T-helper 2 cell treated with Interferon-gamma antibody and Interleukin-4, amounts not matched to agents 5 μg/mL and 100 μg/mL, for 36 hours (primary cell): Measurements from ENCODE around the gene ZNF280C.

ENCODE experiments used
- DNase-seq: peaks from one replicate; pipeline ENCODE4 v3.0.0; 2021; ENCODE audit warnings: low spot score
- H3K27ac Mint-ChIP-seq: one replicate; pipeline ENCODE4 v1.8.0; 2021; ENCODE audit warnings: mild to moderate bottlenecking, mixed read lengths
- H3K27me3 Mint-ChIP-seq: one replicate; pipeline ENCODE4 v1.8.0; 2021; ENCODE audit warnings: low read depth, mixed read lengths
- H3K36me3 Mint-ChIP-seq: one replicate; pipeline ENCODE4 v1.8.0; 2021; ENCODE audit warnings: low read depth, mixed read lengths
- H3K4me1 Mint-ChIP-seq: one replicate; pipeline ENCODE4 v1.8.0; 2021; ENCODE audit warnings: low read depth, mixed read lengths
- H3K4me3 Mint-ChIP-seq: one replicate; pipeline ENCODE4 v1.8.0; 2022; ENCODE audit warnings: mild to moderate bottlenecking, moderate library complexity, mixed read lengths
- H3K9me3 Mint-ChIP-seq: one replicate; pipeline ENCODE4 v1.8.0; 2021; ENCODE audit warnings: mixed read lengths

ZNF280C gene

DNA sequence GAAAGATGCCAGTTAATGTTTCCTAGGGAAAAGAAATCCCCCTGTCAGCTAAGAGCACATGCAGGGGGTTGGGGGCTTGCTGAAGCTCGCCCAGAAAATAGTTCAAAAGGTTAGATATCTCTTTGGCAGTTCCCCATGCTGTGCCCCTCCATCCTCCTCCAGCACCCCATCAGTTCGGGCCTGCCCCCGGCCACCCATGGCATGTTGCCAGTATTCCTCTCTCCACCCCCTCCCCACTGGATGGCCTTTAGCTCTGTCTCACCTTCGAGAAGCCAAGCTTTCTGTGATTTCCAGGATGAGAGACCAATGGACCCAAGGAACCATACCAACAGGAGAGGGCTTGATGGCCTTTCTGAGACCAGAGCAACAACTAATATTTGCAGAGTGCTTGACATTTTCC, 91.8 kb downstream of the ZNF280C start:
- H3K4me3 Mint-ChIP-seq = peak overlapping the region; percentile 57
- no peaks in the 10 kb centered on the region for H3K9me3 Mint-ChIP-seq
- DNase-seq = no peak
- peaks cover 45% of the 10 kb centered on the region for H3K36me3 Mint-ChIP-seq
- no peaks in the 10 kb centered on the region for H3K27me3 Mint-ChIP-seq
- H3K27ac Mint-ChIP-seq = peak overlapping the region; percentile 73
- H3K4me1 Mint-ChIP-seq = peaks cover 46% of the 10 kb centered on the region

GRCh38 chrX:130176354-130176776, 92.3 kb downstream of the ZNF280C start:
- no peaks in the 10 kb centered on the region for H3K27me3 Mint-ChIP-seq
- peaks cover 46% of the 10 kb centered on the region for H3K4me1 Mint-ChIP-seq
- DNase-seq = no peak
- peaks cover 45% of the 10 kb centered on the region for H3K36me3 Mint-ChIP-seq
- peak overlapping the region; percentile 73 for H3K27ac Mint-ChIP-seq
- no peaks in the 10 kb centered on the region for H3K9me3 Mint-ChIP-seq
- peak overlapping the region; percentile 57 for H3K4me3 Mint-ChIP-seq

DNA sequence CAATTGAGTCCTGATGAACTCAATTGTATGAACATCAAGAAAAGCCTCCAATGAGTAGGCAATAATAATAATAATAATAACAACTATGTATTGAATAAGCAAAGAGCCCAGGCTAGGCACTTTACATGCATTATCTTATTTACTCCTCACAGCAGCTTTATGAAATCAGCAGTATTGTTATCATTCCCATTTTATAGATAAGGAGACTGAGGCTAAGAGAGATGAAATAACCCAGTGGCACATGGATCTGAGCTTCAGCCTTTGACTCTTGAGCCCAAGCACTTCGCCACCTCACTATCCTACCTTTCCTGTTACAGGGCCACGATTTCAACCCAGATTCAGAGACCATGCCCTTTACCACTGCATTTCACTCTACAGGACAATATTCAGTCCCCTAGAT, 93.8 kb downstream of the ZNF280C start:
- Mint-ChIP-seq H3K9me3 (no peaks in the 10 kb centered on the region), H3K36me3 (peaks cover 38% of the 10 kb centered on the region), H3K4me1 (peaks cover 52% of the 10 kb centered on the region), H3K27me3 (no peaks in the 10 kb centered on the region), H3K4me3 (peak overlapping the region; percentile 92), H3K27ac (peak overlapping the region; percentile 90)
- DNase-seq = no peak

- Mint-ChIP-seq H3K36me3 (peaks cover 31% of the 10 kb centered on the region), H3K4me3 (peak overlapping the region; percentile 92), H3K4me1 (peaks cover 47% of the 10 kb centered on the region), H3K9me3 (no peaks in the 10 kb centered on the region), H3K27ac (peak overlapping the region; percentile 90), H3K27me3 (no peaks in the 10 kb centered on the region)
- DNase-seq = no peak
Measured at GRCh38 chrX:130174045-130174704, 94.5 kb downstream of the ZNF280C start.

DNA sequence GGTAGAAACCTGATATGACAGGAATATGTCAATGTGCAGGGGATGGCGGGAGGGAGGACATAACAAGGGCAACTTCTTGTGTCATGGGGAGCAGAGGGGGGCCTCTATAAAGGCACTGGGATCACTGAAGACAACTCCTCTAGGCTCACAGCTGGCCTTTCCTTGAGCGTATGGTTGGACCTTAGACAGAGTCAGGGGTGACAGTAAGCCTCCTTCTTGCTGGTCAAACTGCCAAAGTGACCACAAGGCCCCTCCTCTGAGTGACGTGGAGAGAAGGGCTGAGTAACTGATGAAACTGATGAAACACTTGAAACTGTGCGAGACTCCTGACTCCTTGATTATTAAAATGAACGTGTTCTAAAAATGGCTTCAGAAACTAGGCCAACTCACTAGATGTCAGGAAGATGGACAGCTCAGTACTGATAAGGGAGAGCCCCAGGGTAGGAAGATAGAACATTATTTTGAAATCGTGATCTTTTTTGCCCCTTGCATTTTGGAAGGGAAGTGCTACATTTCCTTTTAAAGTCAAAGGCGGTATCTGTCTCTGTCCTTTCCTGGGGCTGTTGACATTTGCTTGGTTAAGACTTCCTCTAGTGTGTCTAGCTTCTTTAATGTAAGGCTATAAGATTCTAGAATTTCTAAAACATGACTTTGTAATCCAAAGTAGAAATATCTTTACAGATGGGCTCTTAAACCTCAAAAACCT, 95.4 kb downstream of the ZNF280C start:
- Mint-ChIP-seq H3K9me3 (no peaks in the 10 kb centered on the region), H3K27ac (peak overlapping the region; percentile 90), H3K27me3 (no peaks in the 10 kb centered on the region), H3K4me3 (peak overlapping the region; percentile 92), H3K4me1 (peaks cover 50% of the 10 kb centered on the region), H3K36me3 (peaks cover 31% of the 10 kb centered on the region)
- peak; percentile 67 for DNase-seq

- Mint-ChIP-seq H3K27ac (peak overlapping the region; percentile 90), H3K36me3 (peaks cover 21% of the 10 kb centered on the region), H3K4me3 (peak overlapping the region; percentile 92), H3K27me3 (no peaks in the 10 kb centered on the region), H3K4me1 (peaks cover 44% of the 10 kb centered on the region), H3K9me3 (no peaks in the 10 kb centered on the region)
- DNase-seq = no peak
Measured at GRCh38 chrX:130172127-130172845, 96.4 kb downstream of the ZNF280C start.

- H3K36me3 Mint-ChIP-seq = peaks cover 14% of the 10 kb centered on the region
- DNase-seq = peak; percentile 27
- peak within 1 kb of the TSS; percentile 92 for H3K4me3 Mint-ChIP-seq
- no peaks in the 10 kb centered on the region for H3K27me3 Mint-ChIP-seq
- peaks cover 43% of the 10 kb centered on the region for H3K4me1 Mint-ChIP-seq
- H3K9me3 Mint-ChIP-seq = no peaks in the 10 kb centered on the region
- H3K27ac Mint-ChIP-seq = peak within 1 kb of the TSS; percentile 90
Measured at GRCh38 chrX:130171446-130172126, 97.1 kb downstream of the ZNF280C start, which contains the start of gene RAB33A. Gene RAB33A, plus strand, starts transcription at chrX:130171962. Its CDS starts 101 bp downstream, at chrX:130172063.

- H3K27me3 Mint-ChIP-seq = no peaks in the 10 kb centered on the region
- DNase-seq = peak; percentile 70
- H3K4me1 Mint-ChIP-seq = peaks cover 37% of the 10 kb centered on the region
- peak overlapping the region; percentile 92 for H3K4me3 Mint-ChIP-seq
- H3K9me3 Mint-ChIP-seq = no peaks in the 10 kb centered on the region
- peak overlapping the region; percentile 90 for H3K27ac Mint-ChIP-seq
- peaks cover 10% of the 10 kb centered on the region for H3K36me3 Mint-ChIP-seq
Measured at GRCh38 chrX:130170752-130171445, 97.8 kb downstream of the ZNF280C start.

DNA sequence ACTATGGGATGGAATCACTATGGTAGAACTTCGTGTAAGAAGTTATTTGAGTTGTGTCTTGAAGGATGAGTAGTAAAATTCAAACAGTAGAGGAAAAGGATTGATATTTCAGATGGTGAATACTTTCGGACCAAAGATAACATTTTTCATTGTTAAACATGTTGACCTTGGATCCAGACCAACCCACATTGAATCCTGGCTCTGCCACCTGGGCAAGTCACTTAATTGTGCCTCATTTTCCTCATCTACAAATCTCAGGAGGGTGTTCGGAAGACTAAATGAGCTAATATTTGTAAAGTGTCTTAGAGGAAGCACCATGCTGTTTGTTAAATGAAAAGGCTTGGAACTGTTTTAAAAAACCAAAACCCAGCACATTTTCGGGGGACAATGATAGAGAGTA, 101.7 kb downstream of the ZNF280C start:
- H3K36me3 Mint-ChIP-seq = peaks cover 5% of the 10 kb centered on the region
- no peak for DNase-seq
- H3K9me3 Mint-ChIP-seq = no peaks in the 10 kb centered on the region

DNA sequence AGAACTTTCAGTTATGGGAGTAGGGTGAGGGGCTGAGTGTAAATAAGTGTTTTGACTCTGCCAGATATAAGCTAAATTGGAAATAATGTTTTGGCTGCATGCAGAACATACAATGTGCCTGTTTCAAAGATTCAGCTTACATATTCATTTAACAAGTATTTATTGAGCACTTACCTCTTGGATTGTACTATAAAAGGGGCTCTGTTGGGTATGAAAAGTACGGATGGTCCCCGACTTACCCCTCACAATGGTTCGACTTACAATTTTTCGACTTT, 102.3 kb downstream of the ZNF280C start:
- peak overlapping the region; percentile 95 for H3K4me3 Mint-ChIP-seq
- H3K9me3 Mint-ChIP-seq = no peaks in the 10 kb centered on the region
- H3K4me1 Mint-ChIP-seq = peaks cover 31% of the 10 kb centered on the region
- peak overlapping the region; percentile 90 for H3K27ac Mint-ChIP-seq
- DNase-seq = no peak
- H3K27me3 Mint-ChIP-seq = no peaks in the 10 kb centered on the region
- H3K36me3 Mint-ChIP-seq = peaks cover 5% of the 10 kb centered on the region

More for the DNA sequence above, 101.7 kb downstream of the ZNF280C start:
- H3K4me1 Mint-ChIP-seq = peaks cover 31% of the 10 kb centered on the region
- peak overlapping the region; percentile 90 for H3K27ac Mint-ChIP-seq
- no peaks in the 10 kb centered on the region for H3K27me3 Mint-ChIP-seq
- peak overlapping the region; percentile 95 for H3K4me3 Mint-ChIP-seq

DNA sequence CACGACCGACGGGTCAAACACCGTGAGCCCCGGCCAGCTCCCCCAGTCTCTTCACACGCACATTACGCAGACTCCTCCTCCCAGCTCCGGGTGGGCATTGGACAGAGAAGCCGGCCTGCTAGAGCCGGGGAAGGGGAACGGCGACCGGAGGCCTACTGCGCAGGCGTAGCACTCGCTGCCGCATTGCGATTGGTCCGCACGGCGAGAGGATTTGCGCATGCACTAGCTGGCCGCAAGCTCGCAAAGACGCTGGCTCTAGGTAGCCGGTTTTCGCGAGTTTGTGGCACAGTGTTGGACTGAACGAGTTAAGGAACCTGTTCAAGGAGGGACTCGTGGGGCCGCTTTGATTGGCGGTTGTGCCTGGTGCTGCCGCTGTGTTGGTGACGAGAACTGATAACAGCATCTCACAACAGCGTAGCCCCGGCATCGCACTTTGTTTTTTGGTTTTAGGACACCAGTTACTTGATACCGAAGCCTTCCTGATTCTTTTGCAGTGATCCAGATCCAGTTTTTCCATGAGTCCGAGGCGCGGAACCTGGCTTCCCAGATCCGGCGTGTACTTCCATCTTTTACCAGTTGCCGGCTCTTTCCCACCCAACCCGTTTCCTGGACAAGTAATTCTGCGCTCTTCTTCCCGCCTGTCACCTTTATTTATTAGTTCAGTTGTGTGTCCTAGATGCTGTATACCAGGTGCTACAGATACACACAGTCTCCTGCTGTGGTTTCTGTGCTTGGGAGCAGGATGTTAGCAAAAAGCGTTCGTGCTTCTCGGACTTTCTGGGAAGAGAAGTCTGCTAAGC, 102.8 kb downstream of the ZNF280C start, which contains the start of gene AIFM1:
Gene AIFM1 (minus strand): TSS at position 139 of the 800 bp plus-strand sequence. CDS start 185 bp downstream, outside the sequence.
- peak within 1 kb of the TSS; percentile 95 for H3K4me3 Mint-ChIP-seq
- no peaks in the 10 kb centered on the region for H3K9me3 Mint-ChIP-seq
- H3K4me1 Mint-ChIP-seq = peaks cover 30% of the 10 kb centered on the region
- H3K36me3 Mint-ChIP-seq = peaks cover 5% of the 10 kb centered on the region
- H3K27ac Mint-ChIP-seq = peak within 1 kb of the TSS; percentile 90
- peak; percentile 89 for DNase-seq
- no peaks in the 10 kb centered on the region for H3K27me3 Mint-ChIP-seq

GRCh38 chrX:130165181-130165702, 103.5 kb downstream of the ZNF280C start:
- Mint-ChIP-seq H3K27ac (peak overlapping the region; percentile 90), H3K4me1 (peaks cover 26% of the 10 kb centered on the region), H3K36me3 (peaks cover 5% of the 10 kb centered on the region), H3K4me3 (peak overlapping the region; percentile 95), H3K9me3 (no peaks in the 10 kb centered on the region), H3K27me3 (no peaks in the 10 kb centered on the region)
- no peak for DNase-seq
